GM21737 (cell line): ENCODE results near the gene PRKG2.
"Not testable (repeated sequence)": the region's sequence is repeated elsewhere in the genome, so short reads cannot be mapped to it uniquely, and the experiment has no call there.

ENCODE experiments used
- ATAC-seq: cut with Tn5 transposase; IDR thresholded peaks from one replicate; pipeline ENCODE4 v1.9.1; 2021; ENCODE audit warnings: mild to moderate bottlenecking, moderate library complexity; ENCODE audit not compliant: unreplicated experiment

PRKG2 gene, protein sequence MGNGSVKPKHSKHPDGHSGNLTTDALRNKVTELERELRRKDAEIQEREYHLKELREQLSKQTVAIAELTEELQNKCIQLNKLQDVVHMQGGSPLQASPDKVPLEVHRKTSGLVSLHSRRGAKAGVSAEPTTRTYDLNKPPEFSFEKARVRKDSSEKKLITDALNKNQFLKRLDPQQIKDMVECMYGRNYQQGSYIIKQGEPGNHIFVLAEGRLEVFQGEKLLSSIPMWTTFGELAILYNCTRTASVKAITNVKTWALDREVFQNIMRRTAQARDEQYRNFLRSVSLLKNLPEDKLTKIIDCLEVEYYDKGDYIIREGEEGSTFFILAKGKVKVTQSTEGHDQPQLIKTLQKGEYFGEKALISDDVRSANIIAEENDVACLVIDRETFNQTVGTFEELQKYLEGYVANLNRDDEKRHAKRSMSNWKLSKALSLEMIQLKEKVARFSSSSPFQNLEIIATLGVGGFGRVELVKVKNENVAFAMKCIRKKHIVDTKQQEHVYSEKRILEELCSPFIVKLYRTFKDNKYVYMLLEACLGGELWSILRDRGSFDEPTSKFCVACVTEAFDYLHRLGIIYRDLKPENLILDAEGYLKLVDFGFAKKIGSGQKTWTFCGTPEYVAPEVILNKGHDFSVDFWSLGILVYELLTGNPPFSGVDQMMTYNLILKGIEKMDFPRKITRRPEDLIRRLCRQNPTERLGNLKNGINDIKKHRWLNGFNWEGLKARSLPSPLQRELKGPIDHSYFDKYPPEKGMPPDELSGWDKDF

DNA sequence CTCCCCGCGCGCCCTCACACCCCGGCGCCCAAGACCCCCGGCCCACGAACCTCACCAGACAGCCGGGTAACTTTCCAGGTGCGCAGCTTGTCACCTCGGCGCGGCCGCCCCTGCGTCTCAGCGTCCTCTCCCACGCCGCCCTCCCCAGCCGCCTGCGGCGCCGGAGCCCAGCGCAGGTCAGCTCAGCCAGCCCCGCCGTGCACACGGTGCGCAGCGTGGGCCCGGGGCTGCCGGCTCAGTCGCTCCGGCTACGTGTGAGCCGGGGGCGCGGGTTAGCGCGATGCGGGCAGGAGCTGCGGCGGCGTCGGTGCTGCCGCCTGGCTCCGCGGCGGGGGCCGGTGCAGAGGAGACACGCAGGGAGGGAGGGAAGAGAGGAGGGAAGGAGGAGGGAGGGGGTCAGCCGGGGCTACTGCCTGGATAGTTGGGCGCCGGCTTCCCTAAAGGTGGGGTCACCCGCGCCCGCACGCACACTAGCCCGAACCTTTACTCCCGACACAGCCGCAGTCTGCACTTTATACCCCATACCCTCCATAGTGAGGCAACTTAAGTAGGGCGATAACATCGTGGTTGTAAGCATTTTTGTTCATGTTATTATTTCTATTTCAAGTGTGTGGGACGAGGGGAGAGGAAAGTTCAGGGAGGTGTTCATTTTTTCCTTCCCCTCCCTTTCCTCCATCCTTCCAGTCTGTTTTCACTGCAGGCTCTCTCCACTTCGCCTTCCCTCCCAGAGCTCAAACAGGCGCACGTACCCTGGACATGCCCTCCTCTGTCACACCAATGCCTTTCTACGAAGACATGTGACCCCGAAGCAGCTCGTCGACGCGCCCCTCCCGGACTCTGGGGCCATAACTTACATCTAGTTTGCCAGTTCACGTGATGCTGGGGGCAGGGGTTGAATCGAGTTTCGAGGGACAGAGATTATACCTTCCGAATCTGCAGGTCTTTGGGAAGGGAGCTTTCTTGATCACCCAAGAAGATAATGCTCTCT is at the start of gene PRKG2:
Gene PRKG2 (minus strand): TSS at position 342 of the 988 bp plus-strand sequence. CDS start 10,175 bp downstream, outside the sequence.
- no peak for ATAC-seq

DNA sequence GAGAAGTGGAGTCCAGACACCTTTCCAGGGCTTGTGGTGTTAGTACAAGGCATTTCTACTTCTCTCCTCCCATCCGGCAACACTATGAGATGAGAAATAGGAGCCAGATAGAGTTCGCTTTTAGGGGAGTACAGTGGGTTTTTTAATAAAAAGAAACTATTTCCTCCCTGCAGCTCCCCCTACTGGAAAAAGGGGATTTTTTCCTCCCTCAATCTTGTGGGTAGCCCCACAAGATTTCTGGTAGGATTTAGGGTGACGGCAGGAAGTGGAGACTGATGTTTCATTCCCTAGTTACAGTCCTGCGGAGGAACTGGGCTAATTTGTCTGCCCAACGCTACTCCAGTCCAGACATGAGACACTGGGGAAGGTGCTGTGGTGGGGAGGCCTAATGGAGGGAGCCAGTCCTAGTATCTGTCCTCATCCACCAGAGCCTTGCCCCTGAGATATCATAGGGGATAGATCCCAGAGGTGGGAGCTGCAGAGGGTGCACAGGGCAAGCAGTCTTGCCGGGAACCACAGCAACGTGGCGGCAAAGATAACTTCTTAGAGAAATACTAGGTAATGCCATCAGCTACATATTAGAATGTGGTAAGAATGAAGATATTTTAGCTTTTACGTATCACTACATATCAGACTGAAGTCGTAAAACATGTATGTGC is 45.5 kb upstream of the PRKG2 start:
- ATAC-seq, result no peak

DNA sequence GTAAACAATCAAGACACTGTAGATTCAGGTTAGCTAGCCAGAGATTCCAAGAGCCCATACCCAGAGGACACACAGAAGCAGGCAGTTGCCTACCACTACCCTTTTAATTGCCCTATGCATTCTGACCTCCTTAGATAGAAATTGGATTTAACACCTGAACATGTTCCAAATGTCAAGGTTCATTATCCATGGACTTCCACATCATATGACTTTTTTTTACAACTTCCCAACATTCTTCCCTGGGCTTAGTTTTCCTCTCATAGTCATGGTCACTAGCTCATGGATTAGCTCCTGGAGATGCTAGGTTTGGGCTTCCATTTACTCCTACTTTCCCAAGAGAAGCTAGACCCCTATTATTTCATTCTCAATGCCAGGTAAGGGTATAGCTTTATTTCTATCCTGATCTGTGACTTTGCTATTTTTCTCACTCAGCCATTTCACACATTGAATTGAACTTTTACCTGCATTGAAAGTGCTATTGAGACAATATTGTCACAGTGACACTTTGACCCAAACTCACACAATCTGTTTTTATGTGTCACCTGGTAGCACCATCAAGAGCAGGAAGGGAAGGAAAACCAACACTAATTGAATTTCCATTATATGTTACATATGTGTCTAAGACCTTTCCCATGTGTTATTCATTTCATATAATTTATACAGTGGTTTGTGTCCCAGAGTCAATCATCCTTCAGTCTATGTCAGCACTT is 44.0 kb upstream of the PRKG2 start:
- no peak for ATAC-seq

DNA sequence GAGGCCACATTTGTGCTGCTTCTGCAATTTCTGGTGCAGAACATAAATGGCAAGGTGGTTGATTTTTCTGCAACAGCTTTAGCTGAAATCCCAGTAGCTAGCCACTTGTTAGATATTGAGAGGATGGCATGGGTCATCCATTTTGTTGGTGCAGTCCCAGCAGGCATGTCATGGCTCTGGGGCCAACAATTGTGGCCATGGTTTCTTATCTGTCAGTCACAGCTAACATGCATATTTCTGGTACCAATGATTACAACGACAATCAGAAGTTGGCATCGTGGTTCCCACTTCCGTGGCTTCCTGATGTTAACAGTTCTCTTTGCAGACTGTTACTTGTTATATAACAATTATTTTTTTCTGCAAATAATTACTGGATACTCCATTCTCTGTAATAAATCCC is 42.8 kb upstream of the PRKG2 start:
- no peak for ATAC-seq

DNA sequence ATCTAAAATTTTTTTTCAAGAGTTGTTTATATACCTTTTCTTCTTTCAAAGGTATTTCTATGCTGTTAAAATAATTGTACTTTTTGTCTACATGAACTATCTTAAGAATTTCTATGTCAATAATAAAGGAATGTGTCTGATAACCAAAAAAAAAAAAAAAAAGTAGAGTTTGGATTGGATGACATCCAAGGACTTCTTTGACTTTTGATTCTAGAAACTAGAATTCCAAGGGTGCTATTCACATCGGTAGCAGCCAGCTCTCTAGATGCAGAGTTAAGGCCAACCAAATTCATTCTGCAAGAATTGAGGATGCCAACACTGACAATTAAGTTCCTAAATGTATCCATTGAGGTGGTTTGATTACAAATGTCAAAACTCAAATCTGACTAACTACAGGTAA is 42.0 kb upstream of the PRKG2 start:
- ATAC-seq, result no peak

DNA sequence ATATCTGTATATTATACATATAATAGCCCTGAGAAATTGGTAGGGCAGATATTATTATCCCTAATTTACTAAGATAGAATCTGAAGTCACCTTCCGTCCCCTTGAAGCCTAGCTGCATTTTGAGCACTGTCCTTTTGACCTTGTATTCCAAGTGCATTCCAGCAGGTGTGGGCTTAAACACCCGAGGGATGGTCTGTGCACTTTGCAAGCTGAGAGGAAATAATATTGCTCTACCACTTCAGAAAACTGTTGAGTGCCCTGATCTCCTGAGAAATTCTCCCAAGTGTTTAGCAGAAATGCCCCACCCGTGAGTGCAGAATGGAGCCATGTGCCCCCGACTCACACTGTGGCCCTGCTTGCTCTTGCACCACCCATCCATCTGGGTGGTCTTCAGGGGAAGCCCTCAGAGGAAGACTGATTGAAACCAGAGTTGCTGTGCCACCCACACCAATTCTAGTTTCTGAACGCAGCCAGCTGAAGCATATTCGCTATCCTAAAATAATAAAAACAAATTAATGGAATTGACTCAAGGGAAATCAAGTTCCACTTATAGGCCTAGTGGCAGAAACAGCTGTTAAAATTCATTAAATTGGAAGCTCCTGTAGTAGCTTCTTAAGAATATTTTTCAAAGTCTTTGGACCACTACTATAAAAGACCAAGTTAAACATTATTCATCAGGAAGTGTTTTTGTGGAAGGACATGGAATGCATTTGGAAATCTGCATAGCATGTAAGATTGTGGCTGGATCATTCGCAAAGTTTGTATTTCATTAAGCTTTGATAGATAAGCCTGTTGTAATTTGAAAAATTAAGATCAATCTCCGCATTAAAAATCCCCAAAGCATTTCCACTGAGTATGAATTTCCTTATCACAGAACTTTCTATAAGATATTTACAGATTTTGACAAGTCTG is 41.3 kb upstream of the PRKG2 start:
- no peak for ATAC-seq

DNA sequence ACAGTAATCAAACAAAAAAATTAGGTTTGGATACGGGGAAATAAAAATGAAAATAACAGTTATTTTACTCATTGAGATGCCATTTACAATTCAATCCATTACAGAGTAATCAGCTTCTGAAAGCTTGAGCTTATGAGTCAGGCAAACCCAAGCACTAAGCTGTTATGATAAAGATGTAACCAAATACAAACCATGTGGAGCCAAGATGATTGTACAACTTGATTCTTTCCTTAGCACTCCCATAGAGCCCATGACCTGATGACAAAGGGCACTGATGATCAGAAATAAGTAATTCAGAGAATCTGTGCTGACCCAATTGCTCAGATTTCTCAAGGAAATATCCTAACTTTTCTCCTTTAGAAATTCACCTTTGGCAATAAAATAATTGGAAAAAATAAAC is 40.5 kb upstream of the PRKG2 start:
- no peak for ATAC-seq

DNA sequence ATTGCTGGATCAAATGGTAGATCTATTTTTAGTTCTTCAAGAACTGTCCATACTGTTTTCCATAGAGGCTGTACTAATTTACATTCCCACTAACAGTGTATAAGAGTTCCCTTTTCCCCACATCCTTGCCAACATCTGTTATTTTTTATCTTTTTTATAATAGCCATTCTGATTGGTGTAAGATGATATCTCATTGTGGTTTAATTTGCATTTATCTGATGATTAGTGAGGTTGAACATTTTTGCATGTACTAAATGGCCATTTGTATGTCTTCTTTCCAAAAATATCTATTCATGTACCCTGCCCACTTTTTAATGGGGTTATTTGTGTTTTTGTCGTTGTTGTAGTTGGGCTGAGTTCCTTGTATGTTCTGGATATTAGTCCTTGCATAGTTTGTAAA is 35.4 kb upstream of the PRKG2 start:
- ATAC-seq, result no peak

DNA sequence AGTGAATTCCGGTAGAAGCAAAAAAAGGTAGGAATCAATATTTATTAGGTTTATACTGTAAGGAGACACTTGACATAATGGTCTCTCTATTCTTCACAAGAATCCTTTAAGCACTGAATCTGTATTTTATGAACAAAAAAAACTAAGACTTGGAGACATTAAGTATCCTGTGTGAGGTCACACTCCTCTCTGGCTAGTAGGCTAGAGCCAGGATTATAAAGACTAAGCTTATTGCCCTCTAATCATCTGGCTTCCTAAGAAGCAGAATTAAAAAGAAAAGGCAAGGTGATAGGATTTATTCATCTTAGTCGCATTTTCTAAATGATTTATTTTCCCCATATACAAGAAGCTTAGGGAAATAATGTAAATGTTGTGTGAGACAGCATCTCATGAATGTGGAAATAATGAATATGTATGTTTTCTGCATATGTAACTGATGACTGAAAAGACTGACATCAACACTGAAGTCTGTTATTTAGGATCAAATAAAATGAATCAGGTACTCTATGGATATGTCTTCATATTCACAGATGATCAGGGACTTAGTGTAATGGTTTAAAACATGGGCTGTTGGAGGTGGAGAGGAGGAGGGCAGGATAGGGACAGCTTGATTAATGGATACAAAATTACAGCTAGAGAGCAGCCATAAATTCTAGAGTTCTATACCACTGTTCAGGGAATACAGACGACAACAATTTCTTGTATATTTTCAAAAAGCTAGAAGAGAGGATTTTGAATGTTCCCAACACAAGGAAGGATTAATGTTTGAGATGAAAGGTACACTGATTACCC is 30.4 kb upstream of the PRKG2 start:
- no peak for ATAC-seq

DNA sequence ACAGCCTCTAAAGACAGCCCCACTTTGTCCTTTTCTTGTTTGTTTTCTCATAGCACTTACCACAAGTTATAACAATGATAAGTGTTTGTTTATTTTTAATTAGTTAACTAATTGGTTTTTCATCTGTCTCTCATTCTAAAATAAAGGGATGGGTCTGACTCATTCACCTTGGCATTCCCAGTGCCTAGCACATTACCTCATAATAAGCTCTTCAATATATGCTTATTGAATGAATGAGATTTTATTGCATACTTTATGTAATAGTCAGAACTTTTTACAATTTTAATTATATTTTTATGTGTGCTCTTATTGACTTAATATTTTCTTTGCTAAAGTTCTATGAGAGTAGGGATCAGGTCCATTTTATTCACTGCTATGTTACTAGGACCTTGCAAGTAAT is 22.8 kb upstream of the PRKG2 start:
- ATAC-seq, result no peak

DNA sequence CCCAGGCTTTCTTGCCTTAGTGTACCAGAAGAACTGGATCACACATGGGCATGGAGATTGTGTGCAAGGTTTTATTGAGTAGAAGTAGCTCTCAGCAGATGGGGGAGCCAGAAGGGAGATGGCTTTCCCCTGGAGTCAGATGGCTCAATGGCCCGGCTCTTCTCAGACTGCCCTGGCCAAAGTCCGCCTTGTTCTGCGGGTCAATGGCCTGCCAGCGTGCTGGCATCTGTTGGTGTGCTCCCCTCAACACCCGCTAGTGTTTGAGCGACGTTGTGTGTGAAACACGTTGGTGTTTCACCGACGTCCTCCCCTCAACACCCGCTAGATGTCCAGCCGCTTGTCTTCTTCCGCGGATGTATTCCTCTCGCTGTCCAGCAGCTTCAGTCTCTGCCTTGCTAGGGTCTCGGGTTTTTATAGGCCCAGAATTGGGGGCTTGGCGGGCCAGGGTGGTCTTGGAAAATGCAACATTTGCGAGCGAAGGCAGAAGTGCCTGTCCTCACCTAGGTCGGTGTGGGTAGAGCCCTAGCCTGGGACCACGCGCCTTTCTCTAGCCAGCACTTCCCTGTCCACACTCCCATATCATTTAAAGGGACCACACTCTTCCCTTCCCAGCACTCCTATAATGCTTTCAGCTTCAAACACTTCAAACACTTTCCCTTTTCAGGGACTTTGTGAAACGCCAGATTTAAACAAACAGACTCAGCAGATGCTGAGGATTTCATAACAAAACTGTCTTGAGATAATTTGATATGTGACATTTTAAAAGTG is 21.1 kb upstream of the PRKG2 start:
- ATAC-seq, result no peak

DNA sequence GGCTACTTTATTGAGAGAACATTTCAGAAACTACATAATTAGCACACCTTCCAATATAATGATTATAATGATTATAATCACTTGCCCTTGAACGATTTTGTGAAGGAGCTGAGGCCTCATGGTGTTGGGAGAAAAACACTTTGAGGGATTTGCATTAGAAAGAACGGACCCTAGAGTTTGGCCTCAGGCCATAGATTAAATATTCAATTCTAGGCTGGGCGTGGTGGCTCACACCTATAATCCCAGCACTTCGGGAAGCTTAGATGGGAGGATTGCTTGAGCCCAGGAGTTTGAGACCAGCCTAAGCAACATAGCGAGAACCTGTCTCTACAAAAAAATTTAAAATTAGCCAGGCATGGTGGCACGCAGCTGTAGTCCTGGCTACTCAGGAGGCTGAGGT is 12.9 kb upstream of the PRKG2 start:
- no peak for ATAC-seq

DNA sequence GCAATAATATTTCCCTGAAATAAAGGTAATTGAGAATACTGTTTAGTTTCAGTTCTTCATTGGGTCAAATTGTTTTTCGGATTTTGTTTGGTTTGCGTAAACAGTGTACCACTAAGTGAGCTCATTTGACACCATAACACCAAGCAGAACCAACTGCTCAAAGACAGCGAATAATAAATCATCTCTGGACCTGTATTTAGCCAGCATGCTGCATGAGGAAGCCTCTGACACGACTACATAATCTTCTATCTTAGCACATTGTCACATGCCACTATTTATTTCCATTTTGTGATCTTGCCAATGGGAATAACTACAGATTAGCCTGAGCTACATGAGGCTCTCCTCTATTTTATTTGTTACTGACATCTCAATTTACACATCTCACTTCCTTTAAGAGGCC is 12.1 kb upstream of the PRKG2 start:
- ATAC-seq, result no peak

DNA sequence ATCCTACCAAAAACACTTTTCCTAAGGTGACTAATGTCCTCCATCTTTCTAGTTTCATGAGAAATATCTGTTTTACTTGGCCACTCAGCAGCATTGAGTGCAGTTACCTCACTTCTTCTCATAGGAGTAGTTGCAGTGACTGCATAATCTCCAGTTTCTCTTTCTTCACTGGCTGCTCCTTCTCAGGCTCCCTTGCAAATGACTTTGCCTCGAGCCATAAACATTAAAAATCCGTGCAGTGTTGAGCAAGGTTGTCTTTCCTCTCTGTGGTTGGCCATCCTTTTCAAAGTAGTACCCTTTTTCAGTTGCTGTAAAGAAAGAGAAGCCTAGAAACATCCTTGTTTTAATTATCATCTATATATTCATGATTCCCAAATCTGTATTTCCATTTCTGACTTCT is 10.2 kb upstream of the PRKG2 start:
- ATAC-seq, result no peak

DNA sequence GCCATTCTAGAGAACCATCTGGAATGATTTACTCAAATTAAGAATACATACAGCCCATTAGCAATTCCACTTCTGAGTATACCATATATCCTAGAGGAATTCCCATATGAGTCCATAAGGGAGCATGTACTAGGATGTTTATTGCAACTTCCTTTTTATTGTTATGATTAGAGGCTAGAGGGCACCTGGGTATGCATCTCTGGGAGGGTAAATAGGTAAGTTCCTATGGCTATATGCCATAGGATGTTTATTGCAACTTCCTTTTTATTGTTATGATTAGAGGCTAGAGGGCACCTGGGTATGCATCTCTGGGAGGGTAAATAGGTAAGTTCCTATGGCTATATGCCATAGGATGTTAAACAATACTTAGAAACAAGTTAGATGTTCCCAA is 7.1 kb upstream of the PRKG2 start:
- ATAC-seq, result not testable (repeated sequence)

DNA sequence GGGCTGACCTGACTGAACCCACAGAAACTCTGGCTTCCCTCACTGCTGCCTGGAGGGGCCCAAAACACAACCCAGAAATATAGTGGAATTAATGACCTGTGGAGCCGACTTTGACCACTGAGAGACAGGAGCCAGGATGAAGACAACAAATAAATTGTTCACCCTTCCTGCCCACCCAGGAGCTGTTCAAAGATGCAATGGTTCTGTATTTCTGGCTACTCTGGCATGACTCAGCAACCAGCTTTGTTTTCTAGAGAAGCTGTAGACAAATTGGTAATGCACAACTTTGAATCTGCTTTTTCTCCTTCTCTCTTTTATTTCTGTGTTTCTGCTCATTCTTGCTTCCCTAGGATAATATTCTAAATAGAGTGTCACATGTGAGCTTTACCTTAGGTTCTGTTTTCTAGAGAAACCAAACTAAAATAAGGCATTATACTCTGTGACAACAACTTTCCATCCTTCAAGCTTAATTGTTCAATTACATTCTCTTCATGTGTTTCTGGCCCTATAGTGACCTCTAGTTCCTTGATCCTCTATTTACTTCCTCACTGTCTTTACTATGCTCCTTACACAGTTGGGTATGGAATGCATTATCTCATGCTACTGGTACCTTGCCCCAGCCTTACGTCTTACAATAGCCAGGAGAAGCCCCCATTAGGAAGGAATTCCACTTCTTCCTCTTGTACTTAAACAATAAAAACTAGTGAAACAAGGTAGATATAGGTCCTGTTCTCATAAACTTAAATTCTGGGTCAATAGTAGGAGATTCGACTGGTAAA is 6.5 kb upstream of the PRKG2 start:
- no peak for ATAC-seq

DNA sequence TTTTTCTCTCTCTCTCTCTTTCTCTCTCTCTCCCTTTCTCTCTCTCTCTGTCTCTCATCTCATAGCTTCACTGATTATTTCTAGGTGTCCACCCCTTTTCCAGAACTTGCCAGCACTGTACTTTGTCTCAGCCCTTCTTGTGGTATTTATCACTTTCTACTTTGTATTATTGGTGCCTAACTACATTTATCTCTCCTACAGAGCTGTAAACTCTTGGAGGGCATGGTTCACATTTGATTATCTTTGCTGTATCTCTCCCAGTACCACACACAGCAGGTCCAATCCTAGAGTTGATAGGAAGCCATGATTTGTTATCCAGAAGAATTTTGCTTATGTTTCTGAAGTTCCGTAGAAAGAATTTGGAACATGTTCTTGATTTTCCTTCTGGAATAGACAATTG is 5.2 kb upstream of the PRKG2 start:
- no peak for ATAC-seq
